Epithelial cell of proximal tubule (primary cell): ENCODE measurements around the gene MOCOS. TPM values are rescaled to one million over a fixed set of nuclear protein-coding genes. Genes with fewer than 3 reads are reported as not detected.

Experiments used
- DNase-seq: peaks from one replicate; pipeline ENCODE4 v3.0.0-alpha.2; 2011; ENCODE audit warnings: low read depth
- H3K4me3 ChIP-seq: 2 replicates; pipeline ENCODE4 v1.5.1; 2011; ENCODE audit warnings: low read depth, mild to moderate bottlenecking, low read length
- CTCF ChIP-seq: conservative IDR thresholded peaks from 2 replicates; pipeline ENCODE4 v1.5.1; 2012; ENCODE audit warnings: low read depth, mild to moderate bottlenecking, low read length
- total RNA-seq: library from RNA; depleted of rRNA; stranded (reverse); fragments of >200 nt; gene quantifications from 2 replicates; pipeline ENCODE4 v1.2.3, GENCODE V29; 2015

MOCOS gene
- total RNA-seq, 1 donor from 2014 or later, result 5.7 TPM

- no peak overlapping the region for H3K4me3 ChIP-seq
Observed at GRCh38 chr18:36300211-36300610, 112.9 kb downstream of the MOCOS start.

GRCh38 chr18:36301884-36302283, 114.6 kb downstream of the MOCOS start:
- TF ChIP-seq CTCF, result no peak
- DNase-seq, result no peak
- H3K4me3 ChIP-seq, result no peak overlapping the region

More at GRCh38 chr18:36300211-36300610, 112.9 kb downstream of the MOCOS start:
- DNase-seq, result no peak
- TF ChIP-seq CTCF, result no peak

- DNase-seq, result peak; percentile 92
- H3K4me3 ChIP-seq, result no peak overlapping the region
- TF ChIP-seq CTCF, result peak; percentile 24
Observed at GRCh38 chr18:36302676-36303075, 115.4 kb downstream of the MOCOS start.

- H3K4me3 ChIP-seq, result no peak overlapping the region
- no peak for DNase-seq
- no peak for TF ChIP-seq CTCF
Observed at GRCh38 chr18:36303211-36303844, 116.0 kb downstream of the MOCOS start.

GRCh38 chr18:36304723-36305122, 117.4 kb downstream of the MOCOS start:
- no peak for TF ChIP-seq CTCF
- DNase-seq, result no peak
- H3K4me3 ChIP-seq, result no peak overlapping the region

- DNase-seq, result no peak
- no peak for TF ChIP-seq CTCF
- H3K4me3 ChIP-seq, result no peak overlapping the region
Observed at GRCh38 chr18:36305375-36305774, 118.1 kb downstream of the MOCOS start.

- H3K4me3 ChIP-seq, result no peak overlapping the region
- DNase-seq, result no peak
- no peak for TF ChIP-seq CTCF
Observed at GRCh38 chr18:36307513-36307912, 120.2 kb downstream of the MOCOS start.
